NCI-H2171 treated with DMSO at 0.1 percent for 48 hours (cell line): Measurements from ENCODE around the gene PLVAP.
A peak's percentile ranks its signal among the peaks of the same experiment; 100 is the strongest.
"Not testable (repeated sequence)": the region's sequence is repeated elsewhere in the genome, so short reads cannot be mapped to it uniquely, and the experiment has no call there.

ENCODE experiments used
- DNase-seq: peaks from one replicate; lab custom pipeline; 2025; lab: John Stamatoyannopoulos, UW

PLVAP gene

GRCh38 chr19:17398902-17399527, 21.9 kb upstream of the PLVAP start:
- no peak for DNase-seq

GRCh38 chr19:17394891-17395415, 17.8 kb upstream of the PLVAP start:
- DNase-seq = peak; percentile 12

- DNase-seq = no peak
Measured at GRCh38 chr19:17393914-17394313, 16.8 kb upstream of the PLVAP start, which contains the start of gene CCDC194. Gene CCDC194 (minus strand): TSS chr19:17394196. CDS start chr19:17394158, 38 bp downstream.

- DNase-seq = no peak
Measured at GRCh38 chr19:17393002-17393401, 15.9 kb upstream of the PLVAP start.

- no peak for DNase-seq
Measured at GRCh38 chr19:17391371-17392151, 14.4 kb upstream of the PLVAP start.

GRCh38 chr19:17390665-17391370, 13.7 kb upstream of the PLVAP start:
- DNase-seq = peak; percentile 86

- DNase-seq = no peak
Measured at GRCh38 chr19:17389957-17390664, 13.0 kb upstream of the PLVAP start.

- DNase-seq = no peak
Measured at GRCh38 chr19:17389288-17389687, 12.1 kb upstream of the PLVAP start.

- peak; percentile 18 for DNase-seq
Measured at GRCh38 chr19:17385878-17386611, 8.9 kb upstream of the PLVAP start.

GRCh38 chr19:17380426-17381138, 3.4 kb upstream of the PLVAP start:
- no peak for DNase-seq

GRCh38 chr19:17379221-17379631, 2.1 kb upstream of the PLVAP start:
- DNase-seq = no peak

GRCh38 chr19:17378271-17378670, 1.1 kb upstream of the PLVAP start:
- DNase-seq = no peak

- DNase-seq = no peak
Measured at GRCh38 chr19:17370026-17370587, 7.0 kb downstream of the PLVAP start.

GRCh38 chr19:17365361-17365760, 11.8 kb downstream of the PLVAP start:
- no peak for DNase-seq

- DNase-seq = not testable (repeated sequence)
Measured at GRCh38 chr19:17363852-17364605, 13.1 kb downstream of the PLVAP start.

GRCh38 chr19:17359905-17360800, 17.0 kb downstream of the PLVAP start:
- DNase-seq = no peak

- no peak for DNase-seq
Measured at GRCh38 chr19:17358395-17358794, 18.7 kb downstream of the PLVAP start.

GRCh38 chr19:17357724-17358123, 19.4 kb downstream of the PLVAP start:
- DNase-seq = no peak
